HG02840 (cell line): ENCODE measurements around the gene CA12.

Experiments
- ATAC-seq: cut with Tn5 transposase; IDR thresholded peaks from one replicate; pipeline ENCODE4 v1.9.1; 2021; ENCODE audit warnings: mild to moderate bottlenecking, moderate library complexity, moderate number of reproducible peaks; ENCODE audit not compliant: unreplicated experiment, low FRiP score

CA12 gene

DNA sequence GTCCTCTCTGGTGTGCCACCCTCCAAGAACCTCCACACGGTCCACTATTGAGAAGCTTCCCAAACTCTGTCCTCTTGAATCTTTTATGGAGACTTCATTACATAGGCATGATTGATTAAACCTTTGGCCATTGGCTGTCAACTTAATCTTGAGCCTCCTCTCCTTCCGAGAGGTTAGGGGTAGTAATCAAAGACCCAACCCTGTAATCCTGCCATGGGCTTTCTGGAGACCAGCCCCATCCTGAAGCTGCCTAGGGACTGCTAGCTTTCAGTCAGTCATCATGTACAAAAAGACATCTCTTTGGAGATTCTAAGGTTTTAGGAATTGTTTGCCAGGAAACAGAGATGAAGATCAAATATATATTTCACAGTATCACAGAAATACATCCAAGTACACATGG lies 67.2 kb downstream of the CA12 start:
- ATAC-seq, result no peak

DNA sequence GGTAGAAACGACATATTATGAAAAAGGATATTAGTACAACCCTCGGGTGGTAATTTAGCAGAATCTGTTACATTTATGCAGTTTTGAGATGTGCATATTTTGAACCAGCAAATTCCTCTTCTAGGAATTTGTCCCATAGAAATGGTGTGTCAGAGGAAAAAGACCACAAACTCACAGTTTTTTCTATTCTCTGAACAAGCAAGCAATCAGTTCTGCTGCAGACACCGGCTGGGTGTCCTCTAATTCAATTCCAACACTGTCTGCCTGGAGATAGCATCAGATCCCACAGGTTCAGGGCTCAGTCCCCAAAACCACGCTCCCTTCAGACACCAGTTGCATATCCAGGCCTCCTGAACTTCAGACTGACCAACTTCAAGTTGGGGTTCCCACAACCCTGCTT lies 67.8 kb downstream of the CA12 start:
- no peak for ATAC-seq

DNA sequence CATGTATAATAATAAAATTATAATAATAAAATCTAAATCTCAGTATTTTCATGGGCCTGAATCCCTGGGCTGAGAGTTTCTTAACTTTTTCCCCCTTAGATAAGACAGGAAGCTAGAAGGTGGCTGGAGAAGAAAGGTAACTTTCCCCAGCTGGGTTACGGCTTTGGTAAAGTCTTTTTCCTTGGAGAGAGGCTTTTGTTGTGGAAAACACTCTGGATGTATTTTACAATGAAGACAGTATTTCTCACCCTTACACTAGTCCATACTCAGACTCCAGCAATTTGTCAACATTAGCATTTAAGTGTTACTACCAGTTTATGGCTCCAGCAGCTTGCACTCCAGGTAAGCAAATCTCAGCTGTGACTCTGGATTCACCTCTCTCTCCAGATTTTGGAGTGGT lies 69.4 kb downstream of the CA12 start:
- no peak for ATAC-seq

DNA sequence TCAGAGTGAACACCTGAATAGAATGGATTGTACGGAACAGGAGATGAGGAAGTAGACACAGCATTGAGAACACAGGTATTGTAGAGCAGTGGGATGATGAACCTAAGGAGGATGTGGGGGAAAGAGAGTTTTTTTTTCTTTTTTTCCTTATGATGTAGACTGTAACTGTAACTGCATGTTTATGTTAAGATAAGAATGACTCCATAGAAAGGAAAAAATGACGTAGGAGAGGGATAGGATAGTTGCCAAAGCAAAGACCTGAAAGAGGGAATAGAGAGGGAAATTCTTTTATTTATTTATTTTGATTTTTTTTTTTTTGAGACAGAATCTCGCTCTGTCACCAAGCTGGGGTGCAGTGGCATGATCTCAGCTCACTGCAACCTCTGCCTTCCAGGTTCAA lies 71.0 kb downstream of the CA12 start:
- no peak for ATAC-seq

DNA sequence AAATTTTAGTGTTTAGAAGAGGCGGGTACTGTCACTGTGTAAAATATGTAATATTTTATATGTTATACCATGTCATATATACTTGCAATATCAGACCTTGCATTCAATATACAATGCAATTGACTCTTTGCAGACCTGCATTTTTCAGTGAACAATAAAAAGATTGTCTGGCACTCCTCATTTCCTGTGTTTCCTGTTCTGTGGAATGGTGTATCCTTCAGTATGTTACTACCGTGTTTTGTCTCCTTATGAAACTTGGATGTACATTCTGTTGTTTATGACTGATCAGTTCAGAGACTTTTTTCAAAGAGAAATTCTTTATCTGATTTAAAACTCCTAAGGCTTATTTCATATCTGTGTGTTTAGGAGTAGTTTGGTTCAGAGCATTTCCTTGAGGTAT lies 72.7 kb downstream of the CA12 start:
- no peak for ATAC-seq

DNA sequence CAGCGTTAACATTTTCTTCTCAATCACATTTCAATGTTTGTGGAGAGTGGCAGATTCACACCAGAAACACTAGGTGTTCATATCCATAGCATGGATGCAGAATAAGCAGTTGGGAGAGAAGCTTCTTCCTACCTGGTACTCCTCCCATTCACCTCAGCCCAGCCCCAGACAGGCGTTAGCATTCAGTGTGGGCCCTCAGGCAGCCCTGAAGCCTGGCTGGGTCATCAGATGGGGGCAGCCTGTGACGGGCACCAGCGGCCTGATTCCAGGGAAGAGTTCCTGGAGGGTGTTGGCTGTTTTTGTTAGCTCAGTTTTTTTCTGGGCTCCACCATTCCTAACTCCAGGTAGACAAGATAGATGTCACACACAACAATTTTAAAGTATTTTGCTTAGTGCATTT lies 73.2 kb downstream of the CA12 start:
- ATAC-seq, result no peak

DNA sequence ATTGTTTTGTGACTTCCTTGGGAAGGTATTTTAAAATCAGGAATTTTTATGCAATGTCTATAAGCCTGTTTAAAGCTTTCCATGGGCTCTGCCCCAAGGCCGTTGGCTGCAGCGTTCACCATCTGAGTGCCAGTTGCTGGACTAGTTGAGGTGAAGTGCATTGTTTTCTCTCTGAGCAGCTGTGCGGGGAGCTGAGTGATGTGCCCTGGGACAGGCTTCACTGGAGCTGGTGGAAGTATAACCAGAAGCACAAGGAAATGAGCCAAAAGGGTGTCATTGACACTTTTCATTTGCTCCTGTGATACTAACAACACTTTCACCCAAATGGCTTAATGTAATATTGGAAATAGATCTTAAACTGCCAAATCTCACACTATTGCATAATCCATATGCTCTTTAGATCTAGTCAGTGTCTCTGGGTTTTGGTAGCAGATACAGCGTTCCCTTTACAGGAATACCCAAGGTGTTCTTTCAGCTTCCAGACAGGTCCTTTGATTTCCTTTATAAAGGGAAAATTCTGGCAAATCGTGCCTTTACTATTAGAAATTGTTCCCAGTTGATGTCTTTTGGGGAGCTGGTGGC lies 75.1 kb downstream of the CA12 start:
- ATAC-seq, result no peak

DNA sequence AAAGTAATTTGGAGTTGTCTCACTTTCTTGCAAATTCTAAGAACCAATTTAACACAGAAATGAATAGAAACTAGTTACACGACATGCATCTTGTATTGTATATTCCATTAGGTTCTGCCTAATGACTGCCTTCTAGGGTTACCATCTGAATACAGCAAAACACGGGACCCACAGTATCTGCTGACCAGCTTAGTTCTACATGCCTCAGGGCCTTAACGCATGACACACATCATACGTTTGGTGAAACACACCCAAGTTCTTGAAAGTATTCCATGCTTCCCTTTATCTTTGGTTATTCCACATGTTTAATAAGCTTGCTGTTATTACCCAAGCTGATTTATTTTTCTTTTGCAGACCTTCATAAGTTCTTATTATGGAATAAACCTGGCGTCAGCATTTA lies 76.4 kb downstream of the CA12 start:
- no peak for ATAC-seq

DNA sequence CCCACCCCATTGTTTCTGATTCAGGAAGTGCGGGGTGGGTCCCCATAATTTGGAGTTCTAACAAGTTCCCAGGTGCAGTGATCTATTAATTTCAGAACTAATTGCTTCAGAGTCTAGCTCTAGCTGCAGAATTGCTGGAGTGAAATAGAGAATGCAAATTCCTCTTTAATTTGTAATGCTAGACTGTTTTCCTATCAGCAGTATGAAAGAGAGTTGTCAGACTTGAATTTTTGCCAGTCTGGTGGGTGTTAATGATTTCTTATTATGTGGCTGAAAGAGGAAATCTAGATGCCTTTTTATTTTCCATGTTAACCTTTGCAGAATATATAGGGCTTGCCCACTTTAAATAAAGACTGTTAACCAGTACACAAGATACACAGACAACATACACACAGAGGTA lies 80.6 kb downstream of the CA12 start:
- ATAC-seq, result no peak

DNA sequence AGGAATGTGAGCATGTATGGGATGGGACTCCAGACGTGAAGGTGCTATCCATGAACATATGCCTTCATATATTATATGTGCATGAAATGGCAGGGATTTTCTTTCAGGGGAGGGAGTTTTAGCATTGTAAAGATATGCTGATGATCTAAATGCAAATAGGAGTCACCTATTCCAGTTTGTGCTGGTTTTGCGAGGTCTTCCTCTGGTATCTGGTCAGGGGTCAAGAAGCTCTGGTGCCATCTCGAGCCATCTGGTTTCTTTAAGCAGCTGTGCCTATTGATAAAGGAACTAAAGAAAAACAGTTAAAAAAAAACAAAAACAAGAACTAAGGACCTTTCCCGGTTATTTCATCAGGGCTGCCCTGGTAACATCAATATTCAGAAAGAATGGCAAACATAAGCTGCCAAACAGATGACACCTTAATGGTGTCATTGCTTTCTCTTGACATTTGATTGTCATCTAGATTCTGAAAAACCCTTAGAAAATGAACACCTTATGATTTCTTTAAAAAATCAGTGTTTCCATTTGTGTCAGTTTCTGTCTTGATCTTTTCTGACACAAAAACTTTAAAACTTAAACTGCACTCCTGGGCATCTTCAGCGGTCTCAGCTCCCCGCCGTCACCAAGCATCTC lies 81.6 kb downstream of the CA12 start:
- no peak for ATAC-seq

DNA sequence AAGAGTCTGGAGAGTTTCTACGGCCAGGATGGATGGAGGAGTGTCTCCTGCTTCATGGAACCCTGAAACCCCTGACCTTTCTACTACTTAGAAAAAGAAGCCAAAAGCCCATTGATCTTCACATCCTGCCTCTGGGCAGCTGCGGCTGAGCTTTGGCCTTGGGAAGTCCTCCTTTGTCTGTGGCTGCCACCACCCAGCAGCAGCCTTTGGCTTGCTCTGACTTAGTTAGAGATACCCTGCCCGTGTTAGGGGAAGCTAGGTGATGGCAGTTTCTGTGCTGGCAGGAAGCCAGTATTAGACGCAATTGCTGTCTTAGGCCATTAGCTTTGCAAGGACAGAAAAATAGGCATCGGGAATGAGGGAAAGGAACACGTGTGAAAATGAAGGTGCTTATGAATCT lies 85.5 kb downstream of the CA12 start:
- ATAC-seq, result no peak

DNA sequence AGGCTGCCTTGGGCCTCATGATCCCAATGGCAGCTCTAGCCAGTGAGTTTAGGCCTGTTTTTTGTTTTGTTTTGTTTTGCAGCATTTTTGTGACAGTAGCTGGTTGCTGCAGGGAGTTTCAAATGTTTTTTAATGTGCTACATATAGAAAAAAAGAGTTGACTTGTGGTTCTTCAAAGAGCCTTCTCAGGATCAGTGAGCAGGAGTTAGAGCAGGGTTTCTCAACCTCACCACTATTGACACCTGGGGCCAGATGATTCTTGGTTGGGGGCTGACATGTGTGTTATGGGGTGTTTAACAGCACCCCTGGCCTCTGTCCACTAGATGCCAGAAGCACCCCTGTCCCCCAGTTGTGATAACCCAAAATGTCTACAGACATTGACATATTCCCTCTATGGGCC lies 86.3 kb downstream of the CA12 start:
- no peak for ATAC-seq

DNA sequence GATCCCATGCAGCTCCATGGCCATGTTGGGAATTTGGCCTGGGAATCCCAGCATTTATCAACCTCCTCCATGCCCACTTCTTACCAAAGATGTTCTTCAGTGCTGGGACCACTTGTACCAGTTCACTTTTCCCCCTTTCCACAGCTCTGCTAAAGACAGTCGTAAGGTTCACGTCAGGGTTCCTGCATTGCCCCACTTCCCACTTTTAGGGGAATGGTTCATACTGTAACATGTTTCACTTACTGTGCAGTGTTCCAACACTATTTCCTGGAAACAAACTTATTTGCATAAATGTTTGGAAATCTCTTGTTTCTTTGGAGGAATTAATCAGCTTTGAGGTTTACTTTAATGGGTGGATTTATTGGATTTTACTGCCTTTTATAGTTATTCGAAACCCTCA lies 87.3 kb downstream of the CA12 start:
- ATAC-seq, result no peak

DNA sequence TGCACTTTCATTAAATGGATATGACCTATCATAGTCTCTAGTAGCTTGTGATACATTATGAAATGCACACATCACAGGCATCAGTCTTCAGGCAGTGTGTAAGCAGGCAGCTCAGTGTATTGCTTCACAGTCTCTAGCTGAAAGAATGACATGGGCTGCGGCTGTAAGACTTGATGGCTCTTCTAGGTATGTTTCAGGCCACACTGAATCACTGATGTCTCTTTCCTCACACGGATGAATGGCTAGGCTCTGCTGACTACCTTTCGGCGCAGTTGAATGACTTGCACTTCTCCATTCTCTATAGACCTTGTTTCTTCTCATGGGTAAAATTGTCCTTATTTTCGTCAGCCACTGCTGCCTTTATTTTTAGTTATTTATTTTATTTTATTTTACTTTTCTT lies 88.9 kb downstream of the CA12 start:
- ATAC-seq, result no peak

DNA sequence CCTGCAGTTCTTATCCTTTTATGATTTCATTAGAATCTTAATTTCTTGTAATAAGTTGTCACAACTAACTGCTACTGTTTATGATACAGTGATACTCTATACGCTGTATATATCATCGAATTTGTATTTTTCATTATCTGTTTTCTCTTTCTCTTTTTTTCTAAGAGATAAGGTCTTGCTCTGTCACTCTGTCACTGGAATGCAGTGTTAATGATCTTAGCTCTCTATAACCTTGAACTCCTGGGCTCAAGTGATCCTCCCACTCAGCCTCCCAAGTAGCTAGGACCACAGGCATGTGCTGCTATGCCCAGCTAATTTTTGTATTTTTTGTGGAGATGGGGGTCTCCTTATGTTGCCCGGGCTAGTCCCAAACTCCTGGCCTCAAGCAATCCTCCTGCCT lies 89.4 kb downstream of the CA12 start:
- ATAC-seq, result no peak

DNA sequence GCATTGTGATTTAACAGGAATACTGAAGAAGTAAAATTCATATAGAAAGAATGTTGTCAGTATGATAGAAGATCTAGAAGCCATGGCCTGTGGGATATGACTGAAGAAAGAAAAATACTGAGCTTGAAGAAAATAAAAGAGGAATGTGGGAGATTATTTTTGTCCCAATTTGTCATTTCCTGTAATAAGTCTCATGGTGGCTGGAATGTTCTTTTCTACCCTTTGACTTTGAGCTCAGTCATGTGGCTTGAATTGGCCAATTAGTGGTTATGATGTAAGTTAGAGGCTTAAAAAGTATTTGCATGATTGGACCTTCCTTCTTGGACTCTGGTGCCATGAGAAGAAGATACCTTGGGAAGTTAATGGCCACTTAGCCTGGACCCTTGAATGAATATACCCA lies 90.1 kb downstream of the CA12 start:
- ATAC-seq, result no peak

DNA sequence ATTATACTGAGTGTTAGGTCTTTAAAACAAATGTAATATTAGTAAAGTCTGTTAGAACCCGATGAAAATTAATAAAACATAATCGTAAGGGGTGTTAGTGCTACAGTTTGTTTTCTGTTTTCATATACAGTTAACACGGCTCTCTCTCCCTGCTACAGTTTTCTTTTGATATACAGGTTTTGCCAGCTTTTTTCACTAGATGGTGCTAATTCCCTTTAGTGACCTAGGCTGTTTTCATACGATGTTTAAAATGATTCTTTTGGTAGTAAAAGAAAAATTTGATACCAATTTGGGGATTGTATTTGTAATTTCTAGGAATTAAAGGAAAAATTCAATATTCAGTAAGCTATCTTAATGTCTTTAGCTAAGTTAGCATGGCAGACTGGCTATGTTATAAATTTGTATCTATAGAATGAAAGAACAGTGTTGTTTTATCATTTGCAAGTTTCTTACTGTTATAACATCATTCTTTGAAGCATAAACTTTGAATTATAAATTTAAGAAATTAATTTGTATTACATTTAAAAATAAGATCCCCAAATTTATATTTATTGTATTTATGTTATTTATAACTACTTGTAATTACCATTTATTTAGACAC lies 92.8 kb downstream of the CA12 start:
- ATAC-seq, result no peak

DNA sequence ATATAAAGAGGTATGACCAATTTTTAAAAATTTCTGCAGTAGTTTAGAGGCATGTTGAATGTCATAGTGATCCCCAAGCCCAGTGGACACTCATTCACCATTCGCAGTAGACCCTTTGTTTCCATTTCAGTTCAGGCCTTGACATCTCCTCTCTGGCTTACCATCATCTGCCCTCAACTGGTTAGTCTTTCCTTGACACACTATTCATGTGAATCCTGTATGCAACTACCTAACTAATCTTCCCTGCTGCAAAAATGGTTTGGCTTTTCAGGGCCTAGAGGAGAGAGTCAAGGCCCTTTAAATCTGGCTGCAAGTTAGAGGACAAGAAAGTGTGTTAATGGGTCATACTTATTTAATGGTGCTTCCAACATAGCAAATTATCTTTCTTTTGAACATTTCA lies 93.3 kb downstream of the CA12 start:
- no peak for ATAC-seq

DNA sequence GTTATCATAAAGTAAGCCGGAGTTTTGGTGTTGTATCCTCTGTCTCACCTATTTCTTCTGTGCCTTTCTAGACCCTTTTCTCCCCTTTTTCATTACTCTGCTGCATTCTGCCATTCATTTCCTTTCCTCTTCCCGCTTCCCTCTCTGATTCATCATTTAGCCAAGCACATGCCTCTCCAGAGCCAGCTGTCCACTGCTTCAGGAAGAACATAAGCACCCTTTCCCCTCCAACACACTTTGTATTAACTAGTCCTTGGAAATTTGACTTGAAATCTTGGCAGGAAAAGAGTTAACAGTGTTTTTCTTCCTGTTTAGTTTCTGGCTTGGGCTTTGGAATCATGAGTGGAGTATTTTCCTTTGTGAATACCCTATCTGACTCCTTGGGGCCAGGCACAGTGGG lies 94.5 kb downstream of the CA12 start:
- no peak for ATAC-seq

DNA sequence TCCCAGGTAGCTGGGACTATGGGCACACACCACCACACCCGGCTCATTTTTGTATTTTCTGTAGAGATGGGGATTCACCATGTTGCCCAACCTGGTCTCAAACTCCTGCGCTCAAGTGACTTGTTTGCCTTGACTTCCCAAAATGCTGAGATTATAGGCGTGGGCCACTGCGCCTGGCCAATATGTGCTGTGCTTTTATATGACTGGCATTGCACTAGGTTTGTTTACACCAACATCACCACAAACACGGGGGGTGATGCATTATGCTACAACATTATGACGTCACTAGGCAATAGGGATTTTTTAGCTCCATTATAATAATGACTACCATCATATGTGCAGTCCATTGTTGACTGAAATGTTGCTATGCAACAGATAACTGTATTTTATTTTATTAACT lies 97.3 kb downstream of the CA12 start:
- ATAC-seq, result no peak

DNA sequence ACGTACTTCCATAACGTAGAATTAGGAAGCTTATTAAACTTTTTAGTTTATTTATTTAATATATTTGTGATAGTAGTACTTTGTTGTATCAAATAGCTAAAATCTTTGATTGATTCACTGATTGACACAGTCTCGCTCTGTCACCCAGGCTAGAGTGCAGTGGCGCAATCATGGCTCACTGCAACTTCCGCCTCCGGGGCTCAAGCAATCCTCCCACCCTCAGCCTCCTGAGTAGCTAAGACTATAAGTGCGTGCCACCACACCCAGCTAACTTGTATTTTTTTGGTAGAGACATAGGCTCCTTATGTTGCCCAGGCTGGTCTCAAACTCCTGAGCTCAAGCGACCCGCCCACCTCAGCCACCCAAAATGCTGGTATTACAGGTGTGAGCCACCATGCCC lies 98.5 kb downstream of the CA12 start:
- ATAC-seq, result no peak

DNA sequence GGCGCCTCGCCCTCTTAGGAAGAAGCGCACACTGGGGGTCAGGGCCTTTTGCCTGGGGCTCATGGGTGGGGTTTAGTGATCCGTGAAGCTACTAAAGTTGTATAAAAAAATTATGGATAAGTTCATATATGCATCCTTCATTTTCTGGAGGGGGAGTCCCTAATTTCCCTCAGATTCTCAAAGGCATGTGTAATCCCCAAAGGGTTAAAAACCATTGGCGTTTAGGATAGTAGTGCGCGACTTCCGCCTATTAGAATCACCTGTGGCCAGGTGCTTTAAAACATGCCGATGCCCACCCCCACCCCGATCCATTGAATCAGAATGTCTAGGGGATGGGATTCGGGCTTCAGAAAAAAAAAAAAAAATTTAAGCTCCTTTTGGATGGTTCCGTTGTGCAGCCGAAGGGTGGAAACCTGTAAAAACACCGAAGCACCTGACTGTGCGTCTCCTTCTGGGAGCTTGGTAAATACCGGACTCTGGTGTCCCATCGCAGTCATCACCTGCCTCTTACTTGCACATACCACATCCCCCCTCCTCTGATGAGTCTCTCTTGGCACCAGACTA lies 103.7 kb downstream of the CA12 start:
- ATAC-seq, result no peak
